GM12864 (cell line): ENCODE data around the gene UBAC2.

Source experiments
- DNase-seq: peaks from one replicate; pipeline ENCODE4 v3.0.0-alpha.2; 2011; ENCODE audit warnings: low read depth
- H3K4me3 ChIP-seq: 2 replicates; pipeline ENCODE4 v1.5.1; 2011; ENCODE audit warnings: mild to moderate bottlenecking, low read depth, low read length, control low read depth
- TF ChIP-seq, protein P1 (sequence below): IDR thresholded peaks from 2 replicates; pipeline ENCODE4 v1.5.1; 2011; ENCODE audit warnings: low read depth, mild to moderate bottlenecking, moderate library complexity, low read length, control low read depth, inconsistent platforms; ENCODE audit errors: missing control alignments

Gene UBAC2

DNA sequence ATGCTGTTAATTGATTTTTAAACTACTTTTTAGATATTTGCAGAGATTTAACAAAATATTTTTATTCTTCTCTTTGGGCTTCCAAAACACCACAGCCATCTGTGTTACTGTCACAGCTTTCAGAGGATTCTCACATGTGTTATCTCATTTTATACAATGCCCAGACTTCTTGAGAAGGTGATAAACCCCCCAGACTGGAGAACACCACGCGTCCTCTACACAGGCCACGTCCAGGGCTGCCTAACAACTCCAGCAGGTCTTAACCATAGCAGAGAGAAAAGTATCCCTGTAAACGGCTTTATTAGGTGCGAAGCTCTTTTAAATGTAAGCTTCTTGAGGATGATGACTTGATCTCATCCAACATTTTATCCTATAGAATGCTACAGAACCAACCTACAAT is 104.5 kb downstream of the UBAC2 start:
- H3K4me3 ChIP-seq, result peak overlapping the region; percentile 71
- DNase-seq, result no peak

DNA sequence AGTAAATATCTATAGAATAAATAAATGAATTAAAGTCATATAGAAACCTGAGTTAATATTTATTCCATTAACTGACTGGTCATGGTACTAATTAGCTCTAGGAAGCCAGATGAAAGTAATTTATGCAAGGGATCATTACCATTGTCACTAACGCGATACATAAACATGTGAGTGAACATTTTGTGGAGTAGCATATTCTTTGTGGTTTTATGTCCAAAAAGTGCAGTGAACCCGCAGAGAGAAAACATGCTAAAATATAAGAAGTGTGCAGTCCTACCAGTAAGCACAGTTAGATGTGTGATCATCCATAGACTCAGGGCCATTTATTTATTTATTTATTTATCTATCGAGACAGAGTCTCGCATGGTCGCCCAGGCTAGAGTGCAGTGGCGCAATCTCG is 104.9 kb downstream of the UBAC2 start:
- H3K4me3 ChIP-seq, result peak overlapping the region; percentile 71
- DNase-seq, result no peak
- TF ChIP-seq, protein P1, sequence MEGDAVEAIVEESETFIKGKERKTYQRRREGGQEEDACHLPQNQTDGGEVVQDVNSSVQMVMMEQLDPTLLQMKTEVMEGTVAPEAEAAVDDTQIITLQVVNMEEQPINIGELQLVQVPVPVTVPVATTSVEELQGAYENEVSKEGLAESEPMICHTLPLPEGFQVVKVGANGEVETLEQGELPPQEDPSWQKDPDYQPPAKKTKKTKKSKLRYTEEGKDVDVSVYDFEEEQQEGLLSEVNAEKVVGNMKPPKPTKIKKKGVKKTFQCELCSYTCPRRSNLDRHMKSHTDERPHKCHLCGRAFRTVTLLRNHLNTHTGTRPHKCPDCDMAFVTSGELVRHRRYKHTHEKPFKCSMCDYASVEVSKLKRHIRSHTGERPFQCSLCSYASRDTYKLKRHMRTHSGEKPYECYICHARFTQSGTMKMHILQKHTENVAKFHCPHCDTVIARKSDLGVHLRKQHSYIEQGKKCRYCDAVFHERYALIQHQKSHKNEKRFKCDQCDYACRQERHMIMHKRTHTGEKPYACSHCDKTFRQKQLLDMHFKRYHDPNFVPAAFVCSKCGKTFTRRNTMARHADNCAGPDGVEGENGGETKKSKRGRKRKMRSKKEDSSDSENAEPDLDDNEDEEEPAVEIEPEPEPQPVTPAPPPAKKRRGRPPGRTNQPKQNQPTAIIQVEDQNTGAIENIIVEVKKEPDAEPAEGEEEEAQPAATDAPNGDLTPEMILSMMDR, result no peak

More for the DNA sequence above, 104.5 kb downstream of the UBAC2 start:
- TF ChIP-seq, protein P1, result no peak

DNA sequence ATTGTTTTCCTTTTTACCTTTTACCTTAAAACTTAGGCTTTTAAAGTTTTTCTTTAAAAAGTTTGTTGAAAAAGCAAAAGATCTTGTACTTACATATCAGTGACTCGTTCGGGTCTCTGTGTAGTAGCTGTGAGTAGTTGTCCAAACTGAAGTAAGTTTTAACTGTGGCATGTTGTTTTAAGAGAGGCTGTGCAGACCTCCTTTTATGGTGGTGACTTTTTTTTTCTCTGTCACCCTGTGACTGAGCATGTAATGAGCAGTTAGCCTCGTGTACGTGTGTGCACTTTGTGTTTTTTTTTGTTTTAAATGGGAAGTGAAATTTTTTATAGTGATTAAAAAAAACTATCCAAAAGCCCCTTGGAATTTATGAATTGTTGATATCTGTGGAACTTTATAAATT is 106.6 kb downstream of the UBAC2 start, which contains the start of gene GPR183:
Gene GPR183 (minus strand): TSS at position 153 of the 400 bp plus-strand sequence. CDS start 11,254 bp downstream, outside the sequence.
- peak; percentile 86 for DNase-seq
- H3K4me3 ChIP-seq, result peak within 1 kb of the TSS; percentile 71
- TF ChIP-seq, protein P1, result no peak

DNA sequence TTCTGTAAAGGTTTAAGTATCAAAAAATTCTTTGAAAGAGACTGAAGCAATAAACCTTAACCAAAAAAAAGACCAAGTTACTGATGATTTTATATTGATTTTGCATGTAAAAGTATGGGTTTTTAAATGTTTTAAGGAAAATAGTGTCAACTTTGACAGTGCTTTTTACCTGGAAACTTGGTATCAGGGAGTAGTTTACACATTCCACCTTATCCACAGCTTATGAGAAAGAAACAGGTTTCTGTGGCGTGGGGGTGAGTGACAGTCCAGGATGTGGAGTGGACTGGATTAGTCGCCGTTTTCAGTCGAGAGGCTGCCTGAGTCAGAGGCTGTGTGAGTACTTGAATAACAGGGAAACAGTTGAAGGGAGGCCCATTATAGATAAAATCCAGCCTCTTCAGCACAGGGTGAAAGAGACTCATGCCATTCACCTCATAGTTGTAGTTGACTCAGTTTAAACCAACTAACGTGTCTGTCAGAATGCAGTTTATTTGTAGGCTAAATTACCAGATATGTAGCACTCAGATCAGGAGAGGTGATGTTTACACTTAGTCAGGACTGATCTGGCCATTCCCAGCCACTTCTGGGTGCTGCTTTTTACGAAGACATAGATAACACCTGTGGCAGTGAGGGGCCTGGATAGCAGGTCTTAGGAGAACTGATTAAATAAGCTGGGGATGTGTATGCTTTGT is 107.1 kb downstream of the UBAC2 start:
- H3K4me3 ChIP-seq, result peak overlapping the region; percentile 36; the same call in 1 of the 2 replicates
- no peak for DNase-seq
- TF ChIP-seq, protein P1, result no peak

DNA sequence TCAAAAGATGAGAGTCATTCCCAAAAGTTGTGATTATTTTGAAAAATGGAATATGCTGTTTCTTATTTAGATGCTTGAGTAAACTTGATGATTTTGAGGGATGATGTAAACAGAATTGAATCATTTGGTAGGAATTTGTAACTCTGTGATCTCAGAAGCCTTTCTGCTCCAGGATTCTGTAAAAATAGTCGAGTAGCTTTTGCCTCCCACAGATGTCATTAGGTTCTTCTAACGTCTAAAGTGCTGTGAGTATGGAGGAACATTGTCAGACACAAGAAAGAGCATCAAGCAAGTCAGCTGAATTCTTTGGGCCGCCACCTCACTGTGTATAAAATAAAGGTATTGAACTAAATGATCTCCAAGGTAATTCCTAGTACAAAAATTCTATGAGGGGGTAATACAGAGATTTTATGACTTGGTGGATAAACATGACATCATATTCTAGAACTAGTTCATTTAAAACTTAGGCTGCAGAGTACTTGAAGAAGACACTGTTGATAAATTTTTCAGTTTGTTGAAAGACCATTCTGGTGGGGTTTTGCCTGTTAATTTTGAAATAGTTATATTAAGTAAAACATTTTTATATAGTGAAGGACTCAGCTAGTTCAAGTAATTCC is 107.9 kb downstream of the UBAC2 start:
- no peak overlapping the region; the same call in 1 of the 2 replicates for H3K4me3 ChIP-seq
- TF ChIP-seq, protein P1, result no peak
- DNase-seq, result no peak

DNA sequence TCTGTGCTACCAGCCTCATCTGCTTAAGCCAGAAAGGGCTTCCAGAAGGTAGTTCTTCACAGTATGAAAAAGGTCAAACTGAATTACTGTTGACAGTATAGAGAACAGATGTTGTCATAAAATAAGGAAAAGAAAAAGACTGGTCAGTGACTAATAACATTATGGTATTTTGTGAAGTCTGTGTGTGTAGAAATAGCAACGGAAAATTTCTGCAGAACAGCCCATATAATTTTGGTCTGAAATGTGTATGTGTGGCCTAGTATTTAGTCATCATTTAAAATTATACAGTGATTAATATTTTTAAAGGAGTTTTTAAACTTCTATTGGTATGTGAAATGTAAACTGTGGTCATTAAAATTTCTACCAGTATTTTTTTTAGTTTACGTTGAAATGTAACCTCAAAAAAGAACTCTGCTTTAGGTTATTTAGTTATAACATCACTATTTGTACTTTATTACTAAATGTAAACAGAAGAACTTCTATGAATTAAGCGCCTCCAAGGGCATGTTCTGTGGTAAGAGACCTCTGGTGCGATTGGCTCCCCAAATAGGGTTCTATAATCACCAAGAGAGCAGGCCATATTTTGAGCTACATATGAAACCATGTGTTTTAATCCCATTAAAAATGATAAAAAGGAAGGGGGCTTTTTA is 109.9 kb downstream of the UBAC2 start:
- TF ChIP-seq, protein P1, result no peak
- DNase-seq, result no peak
- no peak overlapping the region for H3K4me3 ChIP-seq
